ENCODE results near the gene CELF2.

CELF2 gene

GRCh38 chr10:11298116-11298515, 280.4 kb downstream of the CELF2 start:
- no peak overlapping the region for H3K4me3 ChIP-seq (ENCODE audit: insufficient read depth, low read length, poor library complexity, severe bottlenecking)
- no peaks in the 10 kb centered on the region for H3K9me2 ChIP-seq (replicated peaks; ENCODE audit: insufficient read depth, low read length)
- TF ChIP-seq CTCF (IDR thresholded peaks at IDR 0.05; ENCODE audit: insufficient read depth, low read length, poor library complexity, severe bottlenecking): no peak
- no peak overlapping the region for H2AFZ ChIP-seq (ENCODE audit: low read depth, low read length, severe bottlenecking)
- no peaks in the 10 kb centered on the region for H3K9me3 ChIP-seq (ENCODE audit: insufficient read depth, low read length)
- no peak overlapping the region for H3K27ac ChIP-seq (ENCODE audit: low read depth, low read length)
- no peaks in the 10 kb centered on the region for H3K79me2 ChIP-seq (ENCODE audit: insufficient read depth, low read length)
- no peaks in the 10 kb centered on the region for H3K27me3 ChIP-seq (ENCODE audit: low read length)
- no peak overlapping the region for H3K9ac ChIP-seq (ENCODE audit: low read length)
- H4K20me1 ChIP-seq (ENCODE audit: low read depth, low read length): no peaks in the 10 kb centered on the region
- no peaks in the 10 kb centered on the region for H3K36me3 ChIP-seq (ENCODE audit: low read length)
- no peak overlapping the region for H3K4me2 ChIP-seq (ENCODE audit: low read depth, low read length, poor library complexity, severe bottlenecking)
- no peaks in the 10 kb centered on the region for H3F3A ChIP-seq (ENCODE audit: insufficient read depth)

DNA sequence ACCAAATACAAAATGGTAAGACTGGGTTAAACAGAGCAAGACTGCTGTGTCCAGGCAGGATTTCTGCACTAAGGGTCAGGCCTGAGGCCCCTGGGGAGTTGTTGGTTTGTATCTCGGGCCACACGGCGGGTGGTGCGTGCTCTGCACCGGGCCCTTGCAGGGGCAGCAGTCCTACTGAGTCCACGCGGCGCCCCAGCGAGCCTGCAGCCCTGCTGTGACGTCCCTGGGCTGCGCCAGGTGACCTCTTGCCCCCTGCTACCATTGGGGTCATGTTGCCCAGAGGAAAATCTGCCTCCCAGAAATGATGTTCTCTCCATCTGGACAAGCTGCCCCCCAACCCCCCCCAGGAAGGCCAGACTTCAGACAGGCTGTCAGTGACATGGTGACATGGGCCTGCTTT, 281.5 kb downstream of the CELF2 start:
- Histone ChIP-seq H3K9me2 (replicated peaks; ENCODE audit: insufficient read depth, low read length) (no peaks in the 10 kb centered on the region), H3F3A (ENCODE audit: insufficient read depth) (no peaks in the 10 kb centered on the region), H3K4me3 (ENCODE audit: insufficient read depth, low read length, poor library complexity, severe bottlenecking) (no peak overlapping the region), H3K27me3 (ENCODE audit: low read length) (no peaks in the 10 kb centered on the region), H2AFZ (ENCODE audit: low read depth, low read length, severe bottlenecking) (no peak overlapping the region), H3K4me2 (ENCODE audit: low read depth, low read length, poor library complexity, severe bottlenecking) (no peak overlapping the region), H3K9ac (ENCODE audit: low read length) (no peak overlapping the region), H3K36me3 (ENCODE audit: low read length) (no peaks in the 10 kb centered on the region), H3K9me3 (ENCODE audit: insufficient read depth, low read length) (no peaks in the 10 kb centered on the region), H3K27ac (ENCODE audit: low read depth, low read length) (no peak overlapping the region), H4K20me1 (ENCODE audit: low read depth, low read length) (no peaks in the 10 kb centered on the region), H3K79me2 (ENCODE audit: insufficient read depth, low read length) (no peaks in the 10 kb centered on the region)
- no peak for TF ChIP-seq CTCF (IDR thresholded peaks at IDR 0.05; ENCODE audit: insufficient read depth, low read length, poor library complexity, severe bottlenecking)

DNA sequence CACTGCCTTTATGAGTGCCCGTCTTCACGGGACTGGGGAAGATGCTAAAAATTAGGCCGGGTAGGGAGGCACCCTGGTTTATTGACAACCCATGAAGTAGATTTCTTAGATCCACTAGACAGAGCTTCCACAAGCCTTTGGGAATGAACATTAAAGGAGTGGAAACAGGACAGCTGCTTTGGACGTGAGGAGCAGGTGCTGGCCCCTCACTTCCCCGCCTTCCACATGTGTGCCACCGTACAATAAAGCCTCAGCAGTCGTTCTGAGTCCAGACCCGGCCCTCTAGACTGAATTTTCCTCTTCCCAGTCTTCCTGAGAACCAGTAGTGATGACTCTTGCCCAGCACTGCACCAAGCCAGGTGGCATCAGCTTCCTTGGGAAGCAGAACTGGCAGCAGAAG, 282.4 kb downstream of the CELF2 start:
- TF ChIP-seq CTCF (IDR thresholded peaks at IDR 0.05; ENCODE audit: insufficient read depth, low read length, poor library complexity, severe bottlenecking) (no peak), EZH2phosphoT487 (conservative IDR thresholded peaks at IDR 0.05; ENCODE audit: low read length) (no peak)
- H3K27me3 ChIP-seq (ENCODE audit: low read length): no peaks in the 10 kb centered on the region

DNA sequence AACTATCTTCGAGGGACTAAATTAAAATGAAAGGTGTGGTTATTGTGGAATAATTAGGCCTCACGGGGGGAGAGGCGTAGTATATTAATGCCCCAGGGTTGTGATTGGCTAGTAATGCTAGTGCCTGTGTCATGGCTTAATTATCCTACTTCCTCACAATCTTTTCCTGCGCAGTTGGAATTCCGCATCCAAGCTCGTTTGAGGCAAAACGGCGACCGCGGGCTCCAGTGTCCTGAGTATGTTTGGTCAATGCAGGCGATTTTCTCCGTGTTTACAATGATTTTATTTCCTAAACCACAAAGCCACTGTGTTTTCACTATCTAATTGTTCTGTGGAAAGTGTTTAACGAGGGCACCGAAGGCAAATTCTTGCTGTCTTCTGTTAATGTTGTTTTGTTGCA, 282.9 kb downstream of the CELF2 start:
- Histone ChIP-seq H3K79me2 (ENCODE audit: insufficient read depth, low read length) (no peaks in the 10 kb centered on the region), H3K36me3 (ENCODE audit: low read length) (no peaks in the 10 kb centered on the region)

More for the DNA sequence above, 282.4 kb downstream of the CELF2 start:
- Histone ChIP-seq H3K4me3 (ENCODE audit: insufficient read depth, low read length, poor library complexity, severe bottlenecking) (no peak overlapping the region), H4K20me1 (ENCODE audit: low read depth, low read length) (no peaks in the 10 kb centered on the region), H3K79me2 (ENCODE audit: insufficient read depth, low read length) (no peaks in the 10 kb centered on the region), H3K4me2 (ENCODE audit: low read depth, low read length, poor library complexity, severe bottlenecking) (no peak overlapping the region), H3K36me3 (ENCODE audit: low read length) (no peaks in the 10 kb centered on the region), H3K27ac (ENCODE audit: low read depth, low read length) (no peak overlapping the region), H3K9ac (ENCODE audit: low read length) (no peak overlapping the region), H2AFZ (ENCODE audit: low read depth, low read length, severe bottlenecking) (no peak overlapping the region), H3F3A (ENCODE audit: insufficient read depth) (no peaks in the 10 kb centered on the region), H3K9me2 (replicated peaks; ENCODE audit: insufficient read depth, low read length) (no peaks in the 10 kb centered on the region), H3K9me3 (ENCODE audit: insufficient read depth, low read length) (no peaks in the 10 kb centered on the region)

More for the DNA sequence above, 282.9 kb downstream of the CELF2 start:
- Histone ChIP-seq H3F3A (ENCODE audit: insufficient read depth) (no peaks in the 10 kb centered on the region), H3K9ac (ENCODE audit: low read length) (no peak overlapping the region), H3K27ac (ENCODE audit: low read depth, low read length) (no peak overlapping the region), H4K20me1 (ENCODE audit: low read depth, low read length) (no peaks in the 10 kb centered on the region), H3K4me2 (ENCODE audit: low read depth, low read length, poor library complexity, severe bottlenecking) (no peak overlapping the region), H2AFZ (ENCODE audit: low read depth, low read length, severe bottlenecking) (no peak overlapping the region), H3K9me2 (replicated peaks; ENCODE audit: insufficient read depth, low read length) (no peaks in the 10 kb centered on the region), H3K9me3 (ENCODE audit: insufficient read depth, low read length) (no peaks in the 10 kb centered on the region), H3K27me3 (ENCODE audit: low read length) (no peaks in the 10 kb centered on the region), H3K4me3 (ENCODE audit: insufficient read depth, low read length, poor library complexity, severe bottlenecking) (no peak overlapping the region)
- TF ChIP-seq EZH2phosphoT487 (conservative IDR thresholded peaks at IDR 0.05; ENCODE audit: low read length) (no peak), CTCF (IDR thresholded peaks at IDR 0.05; ENCODE audit: insufficient read depth, low read length, poor library complexity, severe bottlenecking) (no peak)

Measured in SU-DHL-6 (cell line).